ENCODE measurements around the gene ATAT1.

DNA sequence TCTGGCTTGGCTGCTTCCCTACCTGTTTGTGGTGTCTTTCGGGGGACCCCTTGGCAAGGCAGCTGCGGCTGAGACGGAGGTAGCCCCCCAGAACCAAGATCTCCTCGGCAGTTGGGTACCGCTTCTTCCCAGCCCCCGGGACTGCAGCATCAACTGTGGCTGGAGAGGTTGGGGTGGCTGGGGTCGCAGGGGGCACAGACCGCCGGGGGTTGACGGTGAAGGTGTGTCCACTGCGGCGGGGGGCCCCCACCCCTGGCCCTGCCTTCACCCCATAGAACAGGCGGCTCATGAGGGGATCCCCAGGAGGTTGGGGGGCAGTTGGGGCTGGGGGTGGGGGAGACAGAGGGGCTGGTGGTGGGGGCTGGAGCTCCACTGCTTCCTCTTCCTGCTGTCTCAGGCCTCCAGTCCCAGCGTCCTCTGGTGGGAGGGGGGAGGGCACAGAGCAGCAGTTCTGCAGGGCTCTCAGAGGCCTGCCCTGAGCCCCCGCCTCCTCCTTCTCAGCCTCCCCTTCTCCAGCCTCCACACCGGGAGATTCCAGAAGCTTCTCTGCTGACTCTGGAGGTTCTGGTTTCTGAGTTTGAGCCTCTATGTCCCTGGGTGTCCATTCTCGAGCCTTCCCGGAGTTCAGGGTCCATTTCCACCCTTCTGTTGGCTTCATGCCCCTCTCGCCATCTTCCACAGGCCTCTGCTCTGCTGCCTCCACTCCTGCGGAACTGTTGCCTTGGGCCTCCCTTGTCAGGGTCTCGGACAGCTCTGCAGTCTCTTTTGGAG lies 57.9 kb downstream of the ATAT1 start:
- TF ChIP-seq CEBPB (IDR thresholded peaks at IDR 0.05) (no peak), EP300 (IDR thresholded peaks at IDR 0.05; ENCODE audit: borderline replicate concordance) (no peak), FOXM1 (IDR thresholded peaks at IDR 0.05; ENCODE audit: borderline replicate concordance, low read depth) (no peak), NFIC (IDR thresholded peaks at IDR 0.05) (no peak), EGR1 (IDR thresholded peaks at IDR 0.05) (no peak), TCF12 (IDR thresholded peaks at IDR 0.05; ENCODE audit: low read depth) (no peak), YY1 (IDR thresholded peaks at IDR 0.05; ENCODE audit: low read depth) (no peak), TEAD4 (IDR thresholded peaks at IDR 0.05) (no peak)
